Left ventricle myocardium inferior (tissue), 1 donor: ENCODE results near the gene P2RY8. TPM values are rescaled to one million over a fixed set of nuclear protein-coding genes. Genes with fewer than 3 reads are reported as not detected.

Experiments used
- DNase-seq: peaks from one replicate; pipeline ENCODE4 v3.0.0-alpha.2; 2020
- H3K27ac ChIP-seq: fragments of 200-600 bp; replicated peaks from 2 replicates; pipeline ENCODE4 v1.8.0; 2021
- H3K27me3 ChIP-seq: fragments of 200-600 bp; 2 replicates; pipeline ENCODE4 v1.8.0; 2021; ENCODE audit warnings: low read depth
- H3K36me3 ChIP-seq: fragments of 200-600 bp; 2 replicates; pipeline ENCODE4 v1.8.0; 2021
- H3K4me1 ChIP-seq: fragments of 200-600 bp; 2 replicates; pipeline ENCODE4 v1.8.0; 2021
- H3K4me3 ChIP-seq: fragments of 200-600 bp; 2 replicates; pipeline ENCODE4 v1.8.0; 2021; ENCODE audit warnings: mild to moderate bottlenecking, moderate library complexity
- H3K9me3 ChIP-seq: fragments of 200-600 bp; replicated peaks from 2 replicates; pipeline ENCODE4 v1.8.0; 2021
- intact Hi-C: fragments of 100-400 bp; cut with micrococcal nuclease; formaldehyde crosslinking; loops from one replicate; pipeline ENCODE4 v1.11.0; 2022
- total RNA-seq: library from RNA; stranded (reverse); fragmentation: NEBNext Ultra II Directional; extraction: Animal tissue kit (Norgen Biotek cat#: 25700); gene quantifications from one replicate; pipeline ENCODE4 v1.2.1, GENCODE V29; 2021
- TF ChIP-seq, protein P1 (sequence below): fragments of 200-600 bp; IDR thresholded peaks from 2 replicates; pipeline ENCODE4 v1.8.0; 2021; ENCODE audit warnings: antibody characterized with exemption, mild to moderate bottlenecking, borderline replicate concordance
- donor health status: DM: no; HTN: yes; CAD: no; lungs with severe emphysema.

Gene P2RY8
- total RNA-seq, 1 donor from 2014 or later, result 1.9 TPM

DNA sequence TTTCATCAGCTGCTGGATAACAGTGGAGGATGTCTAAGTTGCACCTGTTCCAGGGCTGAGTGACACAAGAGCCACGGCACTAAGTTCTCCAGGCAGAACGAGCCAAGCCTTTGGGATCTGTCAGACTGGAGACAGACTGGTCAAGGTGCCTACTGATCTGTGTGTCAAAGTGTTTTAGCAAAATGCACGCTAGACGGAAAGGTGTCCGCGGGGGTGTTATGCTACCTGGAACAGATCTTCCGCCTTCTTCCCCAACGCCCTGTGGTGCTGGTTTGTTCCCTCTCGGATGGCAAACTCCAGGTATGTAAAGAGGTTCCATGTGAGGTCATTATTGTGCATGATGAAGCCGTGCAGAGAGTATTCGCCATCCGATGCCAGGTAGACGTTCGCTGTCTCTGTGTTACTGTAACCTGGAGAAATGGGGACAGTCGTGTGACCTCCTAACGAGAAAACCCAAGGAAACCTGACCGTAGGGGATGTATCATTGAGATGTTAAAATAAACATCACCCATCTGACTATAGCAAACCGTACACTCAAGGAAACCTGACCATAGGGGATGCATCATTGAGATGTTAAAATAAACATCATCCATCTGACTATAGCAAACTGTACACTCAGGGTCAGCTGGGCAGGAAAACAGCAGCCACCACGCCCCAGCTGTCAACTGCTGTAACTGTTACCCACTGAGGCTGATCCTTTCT lies 115.4 kb downstream of the P2RY8 start:
- no peak overlapping the region for H3K27ac ChIP-seq
- intact Hi-C loops, result no loop called here
- no peaks in the 10 kb centered on the region for H3K4me1 ChIP-seq
- TF ChIP-seq, protein P1, sequence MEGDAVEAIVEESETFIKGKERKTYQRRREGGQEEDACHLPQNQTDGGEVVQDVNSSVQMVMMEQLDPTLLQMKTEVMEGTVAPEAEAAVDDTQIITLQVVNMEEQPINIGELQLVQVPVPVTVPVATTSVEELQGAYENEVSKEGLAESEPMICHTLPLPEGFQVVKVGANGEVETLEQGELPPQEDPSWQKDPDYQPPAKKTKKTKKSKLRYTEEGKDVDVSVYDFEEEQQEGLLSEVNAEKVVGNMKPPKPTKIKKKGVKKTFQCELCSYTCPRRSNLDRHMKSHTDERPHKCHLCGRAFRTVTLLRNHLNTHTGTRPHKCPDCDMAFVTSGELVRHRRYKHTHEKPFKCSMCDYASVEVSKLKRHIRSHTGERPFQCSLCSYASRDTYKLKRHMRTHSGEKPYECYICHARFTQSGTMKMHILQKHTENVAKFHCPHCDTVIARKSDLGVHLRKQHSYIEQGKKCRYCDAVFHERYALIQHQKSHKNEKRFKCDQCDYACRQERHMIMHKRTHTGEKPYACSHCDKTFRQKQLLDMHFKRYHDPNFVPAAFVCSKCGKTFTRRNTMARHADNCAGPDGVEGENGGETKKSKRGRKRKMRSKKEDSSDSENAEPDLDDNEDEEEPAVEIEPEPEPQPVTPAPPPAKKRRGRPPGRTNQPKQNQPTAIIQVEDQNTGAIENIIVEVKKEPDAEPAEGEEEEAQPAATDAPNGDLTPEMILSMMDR, result no peak
- no peak for DNase-seq
- no peak overlapping the region for H3K4me3 ChIP-seq
- H3K36me3 ChIP-seq, result peaks cover 62% of the 10 kb centered on the region
- H3K27me3 ChIP-seq, result no peaks in the 10 kb centered on the region
- peaks cover 25% of the 10 kb centered on the region for H3K9me3 ChIP-seq

DNA sequence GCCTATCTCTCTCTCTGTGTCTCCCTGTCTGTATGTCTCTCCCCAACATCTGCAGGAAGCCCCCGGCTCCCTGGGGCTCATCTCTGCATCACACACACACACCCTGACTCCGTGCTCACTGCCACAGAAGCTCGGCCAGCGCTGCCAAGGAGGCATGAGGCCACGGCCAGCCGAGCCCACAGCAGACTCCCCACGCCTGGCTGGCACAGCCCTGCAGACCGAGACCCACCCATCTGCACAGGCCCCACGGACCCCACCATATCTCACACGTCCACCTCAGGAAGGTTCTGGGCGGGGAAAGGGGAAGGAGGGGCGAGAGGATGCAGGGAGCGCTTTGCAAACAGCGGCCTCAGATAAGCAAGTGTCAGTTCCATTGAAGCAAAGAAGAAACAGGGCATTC lies 116.6 kb downstream of the P2RY8 start:
- TF ChIP-seq, protein P1, result no peak
- no peaks in the 10 kb centered on the region for H3K27me3 ChIP-seq
- no peak overlapping the region for H3K4me3 ChIP-seq
- peaks cover 25% of the 10 kb centered on the region for H3K9me3 ChIP-seq
- H3K27ac ChIP-seq, result no peak overlapping the region
- peaks cover 50% of the 10 kb centered on the region for H3K36me3 ChIP-seq
- intact Hi-C loops, result no loop called here
- H3K4me1 ChIP-seq, result no peaks in the 10 kb centered on the region
- DNase-seq, result no peak

GRCh38 chrX:1419545-1420355 lies 117.2 kb downstream of the P2RY8 start:
- DNase-seq, result no peak
- intact Hi-C loops, result no loop called here
- peaks cover 25% of the 10 kb centered on the region for H3K9me3 ChIP-seq
- H3K4me1 ChIP-seq, result no peaks in the 10 kb centered on the region
- H3K36me3 ChIP-seq, result peaks cover 45% of the 10 kb centered on the region
- H3K27ac ChIP-seq, result no peak overlapping the region
- TF ChIP-seq, protein P1, result no peak
- H3K27me3 ChIP-seq, result no peaks in the 10 kb centered on the region
- no peak overlapping the region for H3K4me3 ChIP-seq

DNA sequence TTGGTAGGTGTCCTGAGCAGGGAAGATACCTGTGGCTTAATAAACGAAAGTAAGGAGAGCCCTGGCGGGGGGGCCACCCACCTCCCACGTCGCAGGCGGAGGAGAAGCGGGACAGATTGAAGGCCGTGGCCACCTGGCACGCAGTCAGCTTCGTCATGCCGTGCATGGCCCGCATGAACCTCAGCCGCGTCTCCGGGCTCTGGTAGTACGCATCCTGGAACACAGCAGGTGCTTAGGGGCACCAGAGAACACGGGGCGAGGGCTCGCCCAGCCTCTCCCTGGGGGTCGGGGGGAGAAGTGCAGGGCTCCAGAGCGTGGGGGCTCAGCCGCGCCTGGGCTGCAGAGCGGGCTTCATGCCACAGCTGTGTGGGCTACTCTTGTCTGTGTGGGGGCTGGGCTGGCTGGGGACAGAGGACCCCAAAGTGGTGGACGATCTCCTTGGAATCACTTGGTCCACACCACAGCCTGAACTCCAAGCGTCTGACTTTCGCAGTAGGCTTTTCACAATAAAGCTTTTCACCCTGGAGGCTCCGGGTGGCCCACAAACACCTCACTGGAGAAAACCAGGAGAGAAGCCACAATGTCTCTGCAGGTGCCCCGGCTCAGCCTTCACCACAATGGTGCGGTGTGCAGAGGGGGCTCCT lies 118.0 kb downstream of the P2RY8 start:
- Histone ChIP-seq H3K4me3 (no peak overlapping the region), H3K27ac (no peak overlapping the region), H3K36me3 (peaks cover 50% of the 10 kb centered on the region), H3K27me3 (no peaks in the 10 kb centered on the region), H3K4me1 (no peaks in the 10 kb centered on the region), H3K9me3 (peaks cover 25% of the 10 kb centered on the region)
- TF ChIP-seq, protein P1, result no peak
- DNase-seq, result no peak
- intact Hi-C loops, result no loop called here

- intact Hi-C loops, result no loop called here
- Histone ChIP-seq H3K36me3 (peaks cover 56% of the 10 kb centered on the region), H3K27me3 (no peaks in the 10 kb centered on the region), H3K4me3 (no peak overlapping the region), H3K9me3 (peaks cover 24% of the 10 kb centered on the region), H3K27ac (no peak overlapping the region), H3K4me1 (no peaks in the 10 kb centered on the region)
- TF ChIP-seq, protein P1, result no peak
- DNase-seq, result no peak
Observed at GRCh38 chrX:1417921-1418771, 118.8 kb downstream of the P2RY8 start.
